Ovary (tissue), 3 donors: ENCODE results near the gene C3.

ENCODE experiments used
- EP300 ChIP-seq: sonication (generic); formaldehyde crosslinking; IDR thresholded peaks from one replicate; pipeline ENCODE4 v1.6.1; 2017; ENCODE audit warnings: antibody characterized with exemption
- POLR2A ChIP-seq: fragments of 450-650 bp; IDR thresholded peaks from one replicate; pipeline ENCODE4 v1.6.1; 2017; ENCODE audit warnings: antibody characterized with exemption, mild to moderate bottlenecking, moderate library complexity
- TF ChIP-seq, protein P1 (sequence below), 3 donors: fragments of 450-650 bp in 2 of 3; fragments of 200-600 bp in 1 of 3; IDR thresholded peaks; one replicate each; pipeline versions ENCODE4 v1.5.1 to v1.8.0; 2016 to 2022; ENCODE audit warnings: antibody characterized with exemption in 3 of 3, mild to moderate bottlenecking in 1 of 3
- donor health status: DM: no; HTN: no; CAD: no.

DNA sequence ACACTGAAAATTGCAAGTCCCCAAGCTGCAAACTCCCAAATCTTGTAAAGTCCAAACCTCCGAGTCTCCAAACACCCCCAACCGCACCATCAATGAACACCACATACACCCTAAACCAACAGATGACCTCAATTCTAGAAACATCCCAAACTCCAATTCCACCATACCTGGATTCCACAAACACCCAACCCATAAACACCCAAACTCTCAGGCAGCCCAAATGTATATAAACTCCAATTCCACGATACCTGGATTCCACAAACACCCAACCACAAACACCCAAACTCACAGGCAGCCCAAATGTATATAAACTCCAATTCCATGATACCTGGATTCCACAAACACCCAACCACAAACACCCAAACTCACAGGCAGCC, 470 bp downstream of the C3 start:
- TF ChIP-seq, protein P1, sequence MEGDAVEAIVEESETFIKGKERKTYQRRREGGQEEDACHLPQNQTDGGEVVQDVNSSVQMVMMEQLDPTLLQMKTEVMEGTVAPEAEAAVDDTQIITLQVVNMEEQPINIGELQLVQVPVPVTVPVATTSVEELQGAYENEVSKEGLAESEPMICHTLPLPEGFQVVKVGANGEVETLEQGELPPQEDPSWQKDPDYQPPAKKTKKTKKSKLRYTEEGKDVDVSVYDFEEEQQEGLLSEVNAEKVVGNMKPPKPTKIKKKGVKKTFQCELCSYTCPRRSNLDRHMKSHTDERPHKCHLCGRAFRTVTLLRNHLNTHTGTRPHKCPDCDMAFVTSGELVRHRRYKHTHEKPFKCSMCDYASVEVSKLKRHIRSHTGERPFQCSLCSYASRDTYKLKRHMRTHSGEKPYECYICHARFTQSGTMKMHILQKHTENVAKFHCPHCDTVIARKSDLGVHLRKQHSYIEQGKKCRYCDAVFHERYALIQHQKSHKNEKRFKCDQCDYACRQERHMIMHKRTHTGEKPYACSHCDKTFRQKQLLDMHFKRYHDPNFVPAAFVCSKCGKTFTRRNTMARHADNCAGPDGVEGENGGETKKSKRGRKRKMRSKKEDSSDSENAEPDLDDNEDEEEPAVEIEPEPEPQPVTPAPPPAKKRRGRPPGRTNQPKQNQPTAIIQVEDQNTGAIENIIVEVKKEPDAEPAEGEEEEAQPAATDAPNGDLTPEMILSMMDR (IDR thresholded peaks at IDR 0.05), result no peak
- TF ChIP-seq POLR2A (no peak), EP300 (no peak)
